A673 (cell line): ENCODE measurements around the gene CARD9. TPM values are rescaled to one million over a fixed set of nuclear protein-coding genes. Genes with fewer than 3 reads are reported as not detected.

Source experiments
- Bru-seq: library from RNA; stranded (reverse); fragments of 400-500 nt; gene quantifications from one replicate; lab custom pipeline; 2021; lab: Mats Ljungman, UMichigan
- BruChase-seq, 2 experiments: library from RNA; stranded (reverse); fragments of 400-500 nt; gene quantifications; one replicate each; lab custom pipeline; 2021; lab: Mats Ljungman, UMichigan
- BruUV-seq: library from RNA; stranded (reverse); fragments of 400-500 nt; replicated peaks from 2 replicates; lab custom pipeline; 2021; lab: Mats Ljungman, UMichigan
- CTCF ChIA-PET: fragments of 300-600 bp; sonication (Branson Sonifier 250); formaldehyde crosslinking; loops from one replicate; lab custom pipeline; 2022; ENCODE audit warnings: antibody characterized with exemption; lab: Charles Lee
- POLR2A ChIA-PET: fragments of 300-600 bp; sonication (Branson Sonifier 250); formaldehyde crosslinking; loops from one replicate; lab custom pipeline; 2022; ENCODE audit warnings: antibody characterized with exemption; ENCODE audit not compliant: low non-redundant PET; lab: Charles Lee
- DNase-seq: peaks from one replicate; pipeline ENCODE4 v3.0.0-alpha.2; 2015; ENCODE audit warnings: low spot score
- H3K27ac ChIP-seq: fragments of 200-600 bp; sonication (generic); 2 replicates; pipeline ENCODE4 v1.5.1; 2016; ENCODE audit warnings: mixed run types, low read depth, mild to moderate bottlenecking, mixed read lengths, antibody characterized with exemption, low read length; ENCODE audit not compliant: poor library complexity, severe bottlenecking
- H3K27me3 ChIP-seq: fragments of 200-600 bp; sonication (generic); replicated peaks from 2 replicates; pipeline ENCODE4 v1.6.1; 2017; ENCODE audit warnings: mixed run types, low read depth, mild to moderate bottlenecking, mixed read lengths, antibody characterized with exemption, low read length; ENCODE audit not compliant: insufficient read depth, poor library complexity
- H3K36me3 ChIP-seq: fragments of 200-600 bp; sonication (generic); 2 replicates; pipeline ENCODE4 v1.6.1; 2016; ENCODE audit warnings: mixed run types, mild to moderate bottlenecking, mixed read lengths, antibody characterized with exemption, low read length; ENCODE audit not compliant: insufficient read depth, poor library complexity, severe bottlenecking
- H3K4me1 ChIP-seq: fragments of 200-600 bp; sonication (generic); 2 replicates; pipeline ENCODE4 v1.6.1; 2017; ENCODE audit warnings: mixed run types, mild to moderate bottlenecking, mixed read lengths, antibody characterized with exemption, low read length; ENCODE audit not compliant: insufficient read depth, poor library complexity, severe bottlenecking
- H3K4me3 ChIP-seq: fragments of 200-600 bp; sonication (generic); 2 replicates; pipeline ENCODE4 v1.5.1; 2016; ENCODE audit warnings: low read depth, mixed run types, mild to moderate bottlenecking, mixed read lengths, low read length; ENCODE audit not compliant: poor library complexity, severe bottlenecking
- H3K9me3 ChIP-seq: fragments of 200-600 bp; sonication (generic); 2 replicates; pipeline ENCODE4 v1.6.1; 2016; ENCODE audit warnings: mixed run types, low read depth, mild to moderate bottlenecking, mixed read lengths, antibody characterized with exemption, low read length; ENCODE audit not compliant: poor library complexity, severe bottlenecking
- EZH2 ChIP-seq: fragments of 200-600 bp; sonication (generic); IDR thresholded peaks from 2 replicates; pipeline ENCODE4 v1.6.1; 2017; ENCODE audit warnings: borderline replicate concordance, low read depth, mild to moderate bottlenecking, mixed read lengths, antibody characterized with exemption, low read length; ENCODE audit not compliant: poor library complexity, severe bottlenecking
- intact Hi-C: fragments of 100-400 bp; cut with micrococcal nuclease; formaldehyde crosslinking; loops from one replicate; pipeline ENCODE4 v1.10.0; 2022; ENCODE audit not compliant: unreplicated experiment
- long read RNA-seq: library from polyadenylated mRNA; stranded (forward); transcript quantifications from one replicate; pipeline ENCODE4 v2.0.0, GENCODE V29; 2022
- total RNA-seq: library from RNA; stranded (reverse); gene quantifications from 2 replicates; pipeline ENCODE4 v1.2.3, GENCODE V29; 2021
- TF ChIP-seq, protein P1 (sequence below): fragments of 300-800, 200-600 bp; sonication (generic); conservative IDR thresholded peaks from 2 replicates; pipeline ENCODE4 v1.5.1; 2017; ENCODE audit warnings: low read depth, mild to moderate bottlenecking, antibody characterized with exemption, low read length, moderate library complexity, mixed read lengths

CARD9 gene, protein sequence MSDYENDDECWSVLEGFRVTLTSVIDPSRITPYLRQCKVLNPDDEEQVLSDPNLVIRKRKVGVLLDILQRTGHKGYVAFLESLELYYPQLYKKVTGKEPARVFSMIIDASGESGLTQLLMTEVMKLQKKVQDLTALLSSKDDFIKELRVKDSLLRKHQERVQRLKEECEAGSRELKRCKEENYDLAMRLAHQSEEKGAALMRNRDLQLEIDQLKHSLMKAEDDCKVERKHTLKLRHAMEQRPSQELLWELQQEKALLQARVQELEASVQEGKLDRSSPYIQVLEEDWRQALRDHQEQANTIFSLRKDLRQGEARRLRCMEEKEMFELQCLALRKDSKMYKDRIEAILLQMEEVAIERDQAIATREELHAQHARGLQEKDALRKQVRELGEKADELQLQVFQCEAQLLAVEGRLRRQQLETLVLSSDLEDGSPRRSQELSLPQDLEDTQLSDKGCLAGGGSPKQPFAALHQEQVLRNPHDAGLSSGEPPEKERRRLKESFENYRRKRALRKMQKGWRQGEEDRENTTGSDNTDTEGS
- total RNA-seq, result 4.8 and 5.4 TPM in 2 replicates
- percentile 34 among the genes with signal in this experiment for Bru-seq, nascent RNA
- BruChase-seq, experiment 1, labeled RNA remaining after a 2-hour chase, result percentile 50 among the genes with signal in this experiment
- percentile 61 among the genes with signal in this experiment for BruChase-seq, experiment 2, labeled RNA remaining after a 6-hour chase
- long read RNA-seq, partial matches to known transcripts, result 0 of 1 reads
- long read RNA-seq, other reads (novel, unspliced or antisense), result 1 of 1 reads

DNA sequence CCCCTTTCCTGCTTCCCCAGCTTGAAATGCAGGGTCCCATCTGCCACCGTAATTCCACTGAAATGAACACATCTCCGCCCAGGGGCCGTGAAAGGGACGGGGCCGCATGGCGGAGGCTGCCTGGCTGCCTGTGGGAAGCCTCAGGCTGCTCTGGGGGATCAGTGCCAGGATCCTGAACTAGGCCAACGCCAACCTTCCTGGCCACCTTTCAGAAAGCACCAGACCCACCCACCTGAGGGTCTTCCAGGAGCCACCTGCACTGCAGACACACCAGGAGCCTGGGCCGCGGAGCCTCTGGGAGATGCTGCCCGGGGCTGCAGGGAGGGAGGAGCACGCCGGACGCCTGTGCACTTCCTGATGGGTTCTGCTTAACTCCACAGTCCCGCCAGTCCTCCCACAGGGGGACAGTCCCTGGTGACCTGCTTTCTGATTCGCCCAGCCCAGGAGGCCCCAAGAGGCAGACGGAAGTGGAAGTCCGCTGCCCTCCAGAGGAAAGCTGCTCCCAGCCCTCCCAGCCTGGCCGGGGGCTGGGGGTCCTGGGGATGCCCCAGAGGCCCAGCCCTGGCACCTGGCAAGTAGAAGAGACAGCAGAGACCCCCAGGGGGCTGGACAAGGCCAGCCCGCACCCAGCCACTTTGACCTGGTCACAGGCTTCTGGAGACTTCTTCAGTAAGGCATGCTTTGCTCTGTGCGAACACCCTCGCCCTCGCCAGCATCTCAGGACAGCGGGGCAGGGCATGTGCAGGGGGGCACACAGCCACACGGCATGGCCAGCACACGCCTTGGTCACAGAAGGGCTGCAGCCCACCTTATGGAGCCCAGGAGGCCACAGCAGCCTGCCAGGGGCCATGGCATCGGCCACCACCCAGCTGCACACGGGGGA lies at the start of gene CARD9:
TSS of gene CARD9 (minus strand) at position 370 of the 883 bp plus-strand sequence. CDS start 1,591 bp downstream, outside the sequence.
- Histone ChIP-seq H3K27ac (peak within 1 kb of the TSS; percentile 37), H3K4me1 (no peaks in the 10 kb centered on the region), H3K36me3 (no peaks in the 10 kb centered on the region), H3K4me3 (no peak within 1 kb of the TSS), H3K27me3 (no peaks in the 10 kb centered on the region), H3K9me3 (no peaks in the 10 kb centered on the region)
- intact Hi-C loops, result no loop called here
- no peak for DNase-seq
- CTCF ChIA-PET, result no interaction called here
- POLR2A ChIA-PET, result no interaction called here
- no TSS peak for BruUV-seq
- no peak for TF ChIP-seq EZH2
- TF ChIP-seq, protein P1, sequence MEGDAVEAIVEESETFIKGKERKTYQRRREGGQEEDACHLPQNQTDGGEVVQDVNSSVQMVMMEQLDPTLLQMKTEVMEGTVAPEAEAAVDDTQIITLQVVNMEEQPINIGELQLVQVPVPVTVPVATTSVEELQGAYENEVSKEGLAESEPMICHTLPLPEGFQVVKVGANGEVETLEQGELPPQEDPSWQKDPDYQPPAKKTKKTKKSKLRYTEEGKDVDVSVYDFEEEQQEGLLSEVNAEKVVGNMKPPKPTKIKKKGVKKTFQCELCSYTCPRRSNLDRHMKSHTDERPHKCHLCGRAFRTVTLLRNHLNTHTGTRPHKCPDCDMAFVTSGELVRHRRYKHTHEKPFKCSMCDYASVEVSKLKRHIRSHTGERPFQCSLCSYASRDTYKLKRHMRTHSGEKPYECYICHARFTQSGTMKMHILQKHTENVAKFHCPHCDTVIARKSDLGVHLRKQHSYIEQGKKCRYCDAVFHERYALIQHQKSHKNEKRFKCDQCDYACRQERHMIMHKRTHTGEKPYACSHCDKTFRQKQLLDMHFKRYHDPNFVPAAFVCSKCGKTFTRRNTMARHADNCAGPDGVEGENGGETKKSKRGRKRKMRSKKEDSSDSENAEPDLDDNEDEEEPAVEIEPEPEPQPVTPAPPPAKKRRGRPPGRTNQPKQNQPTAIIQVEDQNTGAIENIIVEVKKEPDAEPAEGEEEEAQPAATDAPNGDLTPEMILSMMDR, result no peak

DNA sequence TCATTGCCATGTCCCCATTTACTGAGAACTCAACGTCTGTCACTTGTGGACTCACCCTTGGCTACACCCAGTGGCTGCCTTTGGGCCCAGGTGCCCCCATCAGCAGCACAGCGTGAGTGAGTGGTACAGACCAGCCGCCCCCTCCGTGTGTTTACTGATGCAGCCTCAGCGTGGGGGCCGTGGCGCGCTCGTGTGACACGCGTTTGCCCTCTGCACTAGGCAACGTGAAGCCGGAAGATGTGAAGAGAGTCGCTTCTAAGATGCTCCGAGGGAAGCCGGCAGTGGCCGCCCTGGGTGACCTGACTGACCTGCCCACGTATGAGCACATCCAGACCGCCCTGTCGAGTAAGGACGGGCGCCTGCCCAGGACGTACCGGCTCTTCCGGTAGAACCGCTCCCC lies 49.4 kb upstream of the CARD9 start:
- H3K4me3 ChIP-seq, result no peak overlapping the region
- H3K27ac ChIP-seq, result no peak overlapping the region
- H3K27me3 ChIP-seq, result no peaks in the 10 kb centered on the region
- ChIA-PET CTCF (no interaction called here), POLR2A (no interaction called here)
- BruUV-seq, result no TSS peak
- no peaks in the 10 kb centered on the region for H3K9me3 ChIP-seq
- peaks cover 58% of the 10 kb centered on the region for H3K36me3 ChIP-seq
- peaks cover 5% of the 10 kb centered on the region for H3K4me1 ChIP-seq
- intact Hi-C loops, result no loop called here
- DNase-seq, result no peak
- TF ChIP-seq, protein P1, result no peak
- TF ChIP-seq EZH2, result no peak

DNA sequence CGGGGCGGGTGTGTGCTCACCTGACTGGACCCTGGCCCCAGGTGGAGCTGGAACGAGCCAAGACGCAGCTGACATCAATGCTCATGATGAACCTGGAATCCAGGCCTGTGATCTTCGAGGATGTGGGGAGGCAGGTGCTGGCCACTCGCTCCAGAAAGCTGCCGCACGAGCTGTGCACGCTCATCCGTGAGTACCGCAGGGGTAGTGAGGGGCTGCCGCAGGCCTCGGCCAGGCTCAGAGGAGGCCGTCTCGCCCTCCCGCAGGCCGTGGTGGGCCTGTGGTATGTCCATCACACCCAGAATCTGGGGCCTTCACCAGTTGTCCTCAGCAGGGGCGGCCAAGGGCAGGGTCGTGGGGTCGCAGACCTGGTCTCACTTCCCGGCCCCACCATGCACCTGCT lies 48.3 kb upstream of the CARD9 start:
- Histone ChIP-seq H3K27me3 (no peaks in the 10 kb centered on the region), H3K27ac (no peak overlapping the region), H3K4me1 (peaks cover 3% of the 10 kb centered on the region), H3K36me3 (peaks cover 67% of the 10 kb centered on the region), H3K9me3 (no peaks in the 10 kb centered on the region), H3K4me3 (no peak overlapping the region)
- intact Hi-C loops, result no loop called here
- ChIA-PET CTCF (interaction anchor here (0.7 kb wide), 1 partner anchor 18 kb away, joined by 7 read pairs; no protein-coding TSS in a partner anchor), POLR2A (no interaction called here)
- no peak for TF ChIP-seq EZH2
- TF ChIP-seq, protein P1, result no peak
- no peak for DNase-seq
- BruUV-seq, result no TSS peak
